NCI-H774 (cell line): ENCODE data around the gene GCDH.
A peak's percentile ranks its signal among the peaks of the same experiment; 100 is the strongest.
"Not testable (repeated sequence)": the region's sequence is repeated elsewhere in the genome, so short reads cannot be mapped to it uniquely, and the experiment has no call there.

ENCODE experiments used
- DNase-seq: peaks from one replicate; lab custom pipeline; 2025; lab: John Stamatoyannopoulos, UW

Gene GCDH

GRCh38 chr19:12907166-12907565, 16.2 kb downstream of the GCDH start:
- no peak for DNase-seq

- peak; percentile 91 for DNase-seq
These were observed 21.6 kb downstream of the GCDH start for GRCh38 chr19:12912571-12912970.

GRCh38 chr19:12913011-12913561, 22.1 kb downstream of the GCDH start:
- peak; percentile 96 for DNase-seq

- DNase-seq: no peak
These were observed 23.1 kb downstream of the GCDH start for GRCh38 chr19:12913851-12914690.

- not testable (repeated sequence) for DNase-seq
These were observed 24.9 kb downstream of the GCDH start for GRCh38 chr19:12915860-12916259.

GRCh38 chr19:12918253-12918652, 27.3 kb downstream of the GCDH start:
- no peak for DNase-seq

GRCh38 chr19:12921047-12921446, 30.1 kb downstream of the GCDH start:
- DNase-seq: no peak

- DNase-seq: no peak
These were observed 32.0 kb downstream of the GCDH start for GRCh38 chr19:12922959-12923358.

GRCh38 chr19:12924621-12925310, 33.8 kb downstream of the GCDH start:
- no peak for DNase-seq

- no peak for DNase-seq
These were observed 39.2 kb downstream of the GCDH start for GRCh38 chr19:12930002-12930645.

- no peak for DNase-seq
These were observed 41.7 kb downstream of the GCDH start for GRCh38 chr19:12932392-12933286.

GRCh38 chr19:12933287-12934072, 42.5 kb downstream of the GCDH start, which contains the start of gene FARSA:
Gene FARSA (minus strand): TSS chr19:12933711. CDS start chr19:12933696, 15 bp downstream.
- peak; percentile 89 for DNase-seq

GRCh38 chr19:12935071-12935470, 44.1 kb downstream of the GCDH start:
- no peak for DNase-seq

GRCh38 chr19:12936582-12936981, 45.6 kb downstream of the GCDH start:
- DNase-seq: no peak

GRCh38 chr19:12937093-12937926, 46.4 kb downstream of the GCDH start:
- no peak for DNase-seq

- DNase-seq: peak; percentile 98
These were observed 47.2 kb downstream of the GCDH start, which contains the start of gene CALR for GRCh38 chr19:12937927-12938778. Gene CALR (plus strand): TSS chr19:12938609. CDS start chr19:12938680, 71 bp downstream.

- no peak for DNase-seq
These were observed 48.0 kb downstream of the GCDH start for GRCh38 chr19:12938779-12939601.

- DNase-seq: no peak
These were observed 49.0 kb downstream of the GCDH start for GRCh38 chr19:12939975-12940423.
